ENCODE results near the gene NUDT8.
A peak's percentile ranks its signal among the peaks of the same experiment; 100 is the strongest.
"Not testable (repeated sequence)": the region's sequence is repeated elsewhere in the genome, so short reads cannot be mapped to it uniquely, and the experiment has no call there.

Gene NUDT8

DNA sequence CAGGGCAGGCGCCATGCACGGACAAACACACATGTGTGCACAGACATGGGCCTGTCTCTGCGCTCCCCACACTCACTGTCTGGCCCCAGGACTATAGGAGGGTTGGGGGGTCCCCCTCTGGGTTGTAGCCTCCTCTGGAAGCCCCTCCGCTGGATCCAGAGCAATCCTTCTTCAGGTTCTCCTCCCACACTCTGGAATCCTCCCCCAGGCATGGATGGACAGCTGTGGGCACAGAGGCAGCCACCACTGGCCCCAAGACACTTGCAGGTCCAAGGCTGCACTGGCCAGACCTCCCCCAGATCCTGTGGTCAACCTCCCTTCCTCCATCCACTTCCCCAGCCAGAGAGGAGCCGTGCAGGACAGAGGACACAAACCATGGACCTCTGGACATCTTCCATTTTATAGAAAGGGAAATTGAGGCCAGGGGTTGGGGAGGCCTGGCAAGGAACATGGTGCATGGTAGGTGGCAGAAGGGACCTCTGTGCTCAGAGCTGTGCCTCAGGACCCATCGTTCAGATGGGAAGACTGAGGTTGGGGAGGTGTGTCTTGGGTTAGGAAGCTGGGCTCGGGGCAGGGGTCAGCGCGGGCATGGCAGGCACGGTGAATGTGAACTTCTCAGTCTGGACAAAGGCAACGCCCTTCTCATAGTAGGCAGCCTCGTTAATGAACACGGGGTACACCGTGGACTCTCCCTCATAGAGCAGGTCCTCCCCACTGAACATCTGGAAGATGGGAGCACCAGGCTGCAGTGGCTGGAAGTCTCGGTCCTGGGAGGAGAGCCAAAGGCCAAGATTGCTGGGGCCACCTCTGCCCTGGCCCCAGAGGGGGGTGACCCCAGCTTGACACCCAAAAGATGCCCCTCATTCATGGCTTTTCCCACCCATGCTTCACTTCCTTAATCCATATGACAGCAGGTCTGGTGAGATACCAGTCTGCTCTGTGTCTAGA is 12.7 kb upstream of the NUDT8 start:
- DNase-seq (ENCODE audit: low spot score), result no peak

DNA sequence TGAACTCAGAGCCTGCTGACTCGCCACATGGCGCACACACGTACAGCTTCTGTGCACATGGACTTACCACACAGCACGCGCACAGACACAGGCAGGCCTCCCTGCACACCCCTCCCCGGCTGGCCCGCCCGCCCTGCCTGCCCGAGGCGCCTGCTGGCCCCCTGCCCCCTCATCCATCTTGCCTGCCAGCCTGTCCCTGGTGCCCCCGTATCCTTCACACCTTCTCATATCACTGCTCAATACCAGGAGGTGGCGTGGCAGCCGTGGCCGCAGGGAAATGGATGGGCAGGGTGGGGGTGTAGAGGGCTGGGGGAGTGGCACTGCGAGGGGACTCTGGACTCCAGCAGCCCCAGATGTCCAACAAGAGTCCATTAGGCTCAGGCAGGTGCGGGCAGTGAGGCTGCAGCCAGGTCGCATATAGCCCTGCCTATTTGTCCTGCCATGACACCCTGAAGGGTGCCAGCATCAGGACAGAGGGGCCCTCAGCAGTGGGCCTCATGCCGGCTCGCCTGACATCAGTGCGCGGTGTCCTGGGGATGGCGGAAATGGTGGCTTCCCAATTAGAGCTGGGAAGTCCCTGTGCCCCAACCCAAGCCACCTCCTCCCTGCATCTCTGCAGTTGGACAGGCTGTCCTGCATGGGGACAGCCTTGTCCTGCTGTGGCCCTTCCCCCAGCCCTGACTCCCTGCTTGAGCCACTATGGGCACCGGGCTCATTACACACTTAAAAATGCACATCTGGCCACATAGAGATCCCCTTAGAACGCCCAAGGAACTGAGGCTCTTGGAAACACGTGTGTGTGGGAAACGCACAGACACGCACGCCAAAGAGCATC is 11.8 kb upstream of the NUDT8 start:
- DNase-seq (ENCODE audit: low spot score), result no peak

DNA sequence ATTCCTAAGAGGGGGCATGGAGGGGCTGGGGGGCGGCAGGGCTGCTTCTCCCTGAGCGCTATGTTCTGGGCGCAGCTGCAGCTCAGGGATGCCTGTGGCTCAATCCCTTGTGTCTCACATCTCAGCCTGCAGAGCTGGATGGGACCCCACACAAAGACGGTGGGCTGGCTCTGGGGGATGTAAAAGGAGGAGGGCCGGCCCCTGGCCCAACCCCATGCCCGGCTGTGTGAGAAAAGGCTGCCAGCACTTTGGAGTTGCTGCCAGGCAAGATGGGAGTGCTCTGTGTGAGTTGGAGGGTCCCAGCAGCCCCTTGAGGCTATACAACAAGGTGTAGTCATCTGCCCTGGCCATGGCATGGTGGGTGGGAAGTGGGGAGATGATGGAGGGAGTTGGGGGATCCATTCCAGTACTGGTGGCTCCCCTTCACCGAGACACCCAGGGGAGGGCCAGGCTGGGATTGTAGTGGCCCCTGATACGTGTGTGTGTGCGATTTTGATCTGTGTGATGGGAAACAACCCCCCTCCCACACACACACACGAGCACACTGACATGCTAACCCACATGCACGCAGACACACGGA is 11.1 kb upstream of the NUDT8 start:
- DNase-seq (ENCODE audit: low spot score), result no peak

DNA sequence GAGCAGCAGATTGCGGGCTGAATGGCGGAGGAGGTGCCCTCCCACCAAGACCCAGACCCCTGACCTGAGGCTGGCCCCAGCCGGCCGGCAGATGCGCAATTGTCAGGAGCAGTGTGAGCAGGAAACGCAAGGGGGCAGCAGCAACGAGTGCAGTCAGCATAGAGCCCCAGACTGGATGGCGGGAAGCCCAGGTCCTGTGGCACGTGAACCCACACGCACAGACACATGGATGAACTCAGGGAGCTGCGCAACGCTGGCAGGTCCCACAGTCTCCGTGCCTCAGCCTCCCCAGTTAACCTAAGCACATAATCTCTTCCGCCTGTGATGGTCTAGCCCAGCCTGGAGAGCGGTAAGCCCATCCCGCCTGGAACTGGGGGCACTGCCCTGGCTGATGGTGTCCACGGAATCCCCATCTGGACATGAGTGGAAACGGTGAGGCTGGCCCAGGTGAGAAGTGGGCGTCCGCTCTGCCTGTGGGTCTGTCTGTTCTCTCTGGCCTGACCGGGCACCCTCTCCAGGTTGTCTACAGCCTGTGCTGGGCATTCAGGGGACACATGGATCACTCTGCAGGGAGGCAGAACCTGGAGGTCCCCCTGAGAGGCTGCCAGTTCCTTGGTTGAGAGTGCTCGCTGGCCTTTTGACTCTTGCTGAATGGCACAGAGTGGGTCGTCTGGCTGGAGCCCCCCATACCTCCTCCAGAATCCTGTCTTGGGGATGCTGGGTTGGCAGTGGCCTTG is 10.5 kb upstream of the NUDT8 start:
- no peak for DNase-seq (ENCODE audit: low spot score)

DNA sequence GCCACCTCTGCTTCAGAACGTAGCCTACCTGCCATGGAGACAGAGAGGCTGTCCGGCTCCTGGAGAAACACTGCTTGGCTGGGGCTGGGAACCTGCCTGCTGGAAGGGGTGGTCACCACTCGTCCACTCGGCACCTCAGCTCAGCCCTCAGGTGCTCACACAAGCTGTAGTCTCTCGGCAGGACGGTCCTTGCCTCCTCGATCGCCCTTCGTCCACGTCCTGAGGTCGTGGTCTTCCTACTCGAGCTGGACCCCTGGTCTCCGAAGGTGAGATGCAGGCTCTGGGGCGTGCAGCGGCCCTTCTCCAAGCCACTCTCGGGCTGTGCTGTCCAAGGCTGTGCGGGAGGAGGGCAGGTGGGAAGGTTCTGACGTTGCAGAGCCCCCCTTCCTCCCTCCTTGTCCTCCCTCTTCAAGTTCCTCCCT is 9.7 kb upstream of the NUDT8 start, which contains the start of gene TBX10:
TSS of gene TBX10 (minus strand) at position 326 of the 422 bp plus-strand sequence. CDS start at position 35, 291 bp downstream.
- no peak for DNase-seq (ENCODE audit: low spot score)

DNA sequence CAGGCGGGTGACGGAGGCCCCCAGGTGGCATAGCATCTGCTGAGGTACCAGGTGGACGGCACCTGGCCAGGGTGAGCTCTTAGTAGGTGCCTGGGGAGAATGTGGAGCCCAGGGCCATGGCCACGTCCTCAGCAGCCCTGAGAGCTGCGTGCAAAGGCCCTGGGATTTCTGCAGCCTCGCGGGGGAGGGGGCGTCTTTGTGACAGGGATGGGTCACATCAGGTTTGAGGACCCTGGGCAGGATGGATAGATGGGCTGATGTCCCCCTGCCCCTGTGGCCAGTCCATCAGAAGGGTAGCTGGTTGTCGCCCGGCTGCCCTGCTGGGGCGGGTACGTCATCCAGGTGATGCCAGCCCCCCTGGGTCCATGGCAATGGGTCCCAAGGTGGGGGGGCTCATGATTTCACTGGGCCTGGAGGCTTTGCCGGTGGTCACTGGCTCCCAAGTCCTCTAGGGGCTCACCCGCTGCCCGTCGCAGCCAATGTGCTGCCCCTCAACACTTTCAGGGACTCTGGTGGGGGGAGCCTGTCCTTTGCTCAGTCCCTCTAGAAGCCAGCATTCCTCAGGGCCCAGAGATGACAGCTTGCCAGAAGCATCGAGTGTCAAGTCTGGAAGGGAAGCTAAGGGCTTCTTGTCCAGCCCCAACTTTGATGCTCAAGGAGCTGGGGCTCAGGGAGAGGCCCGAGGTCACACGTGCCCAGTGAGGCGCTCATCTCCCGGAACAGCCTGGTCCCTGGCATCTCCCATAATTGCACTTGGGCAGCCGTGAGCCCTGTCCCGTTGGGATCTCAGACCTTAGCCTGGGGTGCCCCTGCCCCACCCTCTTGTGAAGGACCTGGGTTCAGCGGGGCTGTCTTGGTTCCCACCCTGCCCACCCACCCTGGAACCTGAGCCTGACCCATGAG is 9.0 kb upstream of the NUDT8 start:
- DNase-seq (ENCODE audit: low spot score), result no peak

DNA sequence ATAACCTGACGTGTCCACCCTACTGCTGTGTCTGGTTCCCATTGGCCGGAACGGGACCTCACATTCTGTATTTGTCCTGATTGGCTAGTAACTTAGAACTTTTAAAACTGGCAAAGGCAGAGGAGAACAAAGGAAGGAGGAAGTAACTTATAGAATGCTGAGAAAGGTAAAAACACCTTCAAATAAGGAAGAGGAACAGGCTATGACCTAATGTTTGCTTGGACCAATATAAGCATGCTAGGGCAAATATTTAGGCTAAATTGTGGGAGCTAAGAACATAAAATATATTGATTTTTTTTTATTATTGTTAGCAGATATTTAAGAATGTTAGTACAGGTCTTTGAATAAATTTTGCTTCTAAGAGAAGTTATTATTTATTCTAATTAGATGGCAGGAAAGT is 7.7 kb upstream of the NUDT8 start:
- not testable (repeated sequence) for DNase-seq (ENCODE audit: low spot score)

DNA sequence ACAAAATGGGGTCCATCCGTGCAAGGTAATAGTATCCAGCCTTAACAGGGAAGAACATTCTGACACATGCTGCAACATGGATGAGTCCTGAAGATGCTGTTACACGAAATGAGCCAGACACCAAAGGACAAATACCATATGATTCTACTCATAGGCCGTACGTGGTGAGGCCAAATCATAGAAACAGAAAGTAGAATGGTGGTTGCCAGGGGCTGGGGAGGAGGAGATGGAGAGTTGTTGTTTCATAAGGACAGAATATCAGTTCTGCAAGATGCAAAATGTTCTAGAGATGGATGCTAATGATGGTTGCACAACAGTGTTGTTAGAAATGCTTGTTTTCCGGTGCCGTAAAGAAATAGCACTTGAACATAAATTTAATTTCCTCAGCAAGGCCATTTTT is 7.2 kb upstream of the NUDT8 start:
- no peak for DNase-seq (ENCODE audit: low spot score)

DNA sequence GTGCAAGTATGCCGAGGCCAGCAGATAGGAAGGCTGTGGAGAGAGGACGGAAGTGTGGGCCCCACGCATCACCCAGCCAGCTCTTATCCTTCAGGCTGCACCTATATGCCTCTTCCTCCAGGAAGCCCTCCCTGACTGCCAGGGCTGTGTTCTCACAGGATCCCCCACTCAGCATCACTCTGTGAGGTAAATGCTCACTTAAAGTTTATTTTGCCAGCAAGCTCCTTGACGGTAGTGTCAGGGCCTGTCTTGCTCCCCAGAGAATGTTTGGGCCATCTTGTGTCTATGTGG is 5.4 kb upstream of the NUDT8 start:
- no peak for DNase-seq (ENCODE audit: low spot score)

DNA sequence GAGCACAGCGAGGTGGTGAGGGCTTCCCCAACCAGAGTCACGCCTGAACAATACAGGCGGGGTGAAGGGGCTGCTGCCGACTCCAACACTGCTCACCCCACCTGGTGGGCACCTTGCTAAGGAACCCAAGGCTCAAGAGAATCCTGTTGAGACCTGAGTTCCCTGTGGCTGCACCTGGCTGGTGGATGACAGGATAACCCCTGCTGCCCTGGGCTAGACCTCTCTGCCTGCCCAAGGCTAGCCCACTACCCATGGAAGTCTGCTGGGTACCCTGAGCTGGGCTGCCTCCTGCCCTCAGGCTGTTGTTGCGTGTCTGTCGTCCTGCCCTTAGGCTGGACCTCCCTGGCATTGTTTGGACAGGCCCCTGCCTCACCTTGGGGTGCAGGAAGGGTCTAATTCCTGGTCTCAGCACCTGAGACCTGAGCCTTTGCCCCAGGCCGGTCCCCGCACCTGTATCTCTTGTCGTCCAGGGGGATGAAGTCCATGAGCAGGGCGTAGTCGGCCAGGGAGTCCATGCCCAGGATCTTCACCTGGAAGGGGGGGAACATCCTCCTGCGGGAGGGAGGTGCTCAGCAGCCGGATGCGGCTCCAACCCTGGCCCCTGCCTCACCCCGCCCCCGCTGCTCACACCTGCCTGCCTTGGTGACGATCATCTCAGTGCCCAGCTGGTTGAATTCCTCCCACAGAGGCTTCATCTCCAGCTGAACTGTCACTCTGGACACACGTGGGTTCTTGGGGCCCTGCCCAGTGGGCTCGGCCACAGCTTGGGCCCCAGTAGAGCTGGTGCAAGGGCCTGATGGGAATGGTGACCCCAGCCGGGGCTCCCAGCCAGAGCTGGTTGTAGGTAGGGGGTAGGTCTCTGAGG is 4.9 kb upstream of the NUDT8 start:
- no peak for DNase-seq (ENCODE audit: low spot score)

DNA sequence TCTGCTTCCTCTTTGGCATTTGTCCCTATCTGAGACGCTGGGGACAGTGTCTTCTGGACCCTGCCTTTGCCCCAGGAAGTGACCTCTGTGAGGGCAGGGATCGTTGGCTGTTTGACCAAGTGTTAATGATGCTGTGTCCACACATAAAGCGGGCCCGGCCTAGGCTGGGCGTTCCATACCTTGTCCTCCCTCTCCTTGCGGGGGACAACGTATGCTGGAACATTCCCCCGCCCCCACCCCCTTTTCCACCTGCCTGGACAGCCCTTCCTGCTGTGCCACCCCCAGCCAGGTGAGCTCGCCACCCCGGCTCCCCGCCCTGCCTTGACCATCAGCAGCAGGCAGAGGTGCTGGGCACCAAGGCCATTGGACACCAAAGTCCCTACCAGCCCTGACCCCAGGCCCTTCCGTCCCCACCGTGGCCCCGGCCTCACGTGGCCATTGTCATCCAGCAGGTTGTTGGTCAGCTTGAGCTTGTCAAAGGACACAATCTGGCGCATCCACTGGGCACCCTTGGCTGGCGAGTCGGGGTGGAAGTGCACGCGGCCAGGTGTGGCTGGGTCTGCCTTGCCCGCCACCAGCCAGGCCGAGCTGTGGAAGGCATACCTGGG is 4.1 kb upstream of the NUDT8 start:
- no peak for DNase-seq (ENCODE audit: low spot score)

DNA sequence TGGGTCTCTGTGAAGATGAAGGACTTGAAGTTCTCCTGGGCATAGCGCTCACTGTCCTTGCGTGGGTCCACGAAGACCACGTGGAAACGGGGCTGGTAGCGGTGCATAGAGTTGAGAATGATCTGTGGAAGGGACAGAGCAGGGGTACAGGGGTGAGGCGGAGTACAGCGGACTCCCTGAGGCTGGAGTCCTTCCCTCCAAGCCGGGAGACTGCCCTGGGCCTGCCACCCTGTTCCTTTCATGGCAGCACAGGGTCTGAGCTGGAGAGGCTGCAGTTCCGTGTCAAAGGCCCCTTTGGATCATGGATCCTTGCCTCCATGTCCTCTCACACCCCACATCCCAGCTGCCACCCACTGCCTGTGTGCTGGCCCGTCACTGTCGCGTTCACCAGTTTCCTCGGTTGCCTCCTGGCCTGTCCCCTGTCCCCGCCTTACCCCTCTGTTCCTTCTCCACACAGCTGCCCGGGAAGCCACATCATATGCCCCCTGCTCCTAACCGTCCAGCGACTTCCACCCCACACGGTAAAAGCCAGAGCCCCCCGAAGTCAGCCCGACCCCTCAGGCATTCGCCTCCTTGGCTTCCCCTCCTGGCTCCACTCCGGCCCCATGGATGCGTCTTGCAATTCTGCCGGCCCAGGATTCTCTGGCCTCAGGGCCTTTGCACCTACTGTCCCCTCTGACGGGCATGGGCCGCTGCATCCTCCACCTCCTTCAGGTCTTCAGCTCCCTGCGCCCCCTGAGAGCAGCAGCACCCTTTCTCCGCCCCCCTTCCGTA is 3.4 kb upstream of the NUDT8 start:
- DNase-seq (ENCODE audit: low spot score), result no peak

DNA sequence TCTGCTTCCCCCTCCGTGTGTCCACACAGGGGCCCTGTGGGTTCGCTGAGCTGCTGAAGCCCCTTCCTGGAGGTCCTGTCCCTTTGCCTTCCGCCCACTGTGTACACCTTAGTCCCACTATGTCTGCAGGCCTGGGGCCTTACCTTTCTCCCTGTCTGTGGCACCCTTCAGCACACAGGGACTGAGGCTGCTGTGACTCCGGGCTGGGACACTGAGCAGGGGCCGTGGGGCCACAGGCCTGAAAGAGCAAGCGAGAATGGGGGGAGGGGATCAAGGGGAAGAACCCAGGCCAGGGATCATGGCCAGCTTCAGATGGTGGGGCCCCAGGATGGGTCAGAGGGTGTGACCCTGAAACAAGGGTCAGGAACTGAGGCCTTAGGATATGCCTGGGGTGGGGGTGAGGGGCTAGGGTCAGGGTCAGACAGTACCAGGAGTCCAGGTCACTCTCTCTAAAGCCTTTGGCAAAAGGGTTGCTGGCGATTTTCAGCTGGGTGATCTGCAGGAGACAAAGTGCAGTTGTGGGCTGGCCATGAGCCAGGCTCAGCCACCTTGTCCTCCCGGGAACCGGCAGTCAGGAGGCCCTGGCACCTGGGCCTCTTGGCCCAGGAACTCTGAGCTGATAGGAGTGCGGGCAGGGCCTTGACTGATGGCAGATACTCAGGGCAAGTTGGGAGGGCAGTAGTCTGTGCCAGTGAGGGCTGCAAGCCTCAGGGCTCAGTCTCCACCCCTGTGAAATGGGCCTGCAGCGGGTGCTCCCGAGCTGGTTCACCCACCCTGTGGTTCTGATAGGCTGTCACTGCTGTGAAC is 2.6 kb upstream of the NUDT8 start:
- no peak for DNase-seq (ENCODE audit: low spot score)

DNA sequence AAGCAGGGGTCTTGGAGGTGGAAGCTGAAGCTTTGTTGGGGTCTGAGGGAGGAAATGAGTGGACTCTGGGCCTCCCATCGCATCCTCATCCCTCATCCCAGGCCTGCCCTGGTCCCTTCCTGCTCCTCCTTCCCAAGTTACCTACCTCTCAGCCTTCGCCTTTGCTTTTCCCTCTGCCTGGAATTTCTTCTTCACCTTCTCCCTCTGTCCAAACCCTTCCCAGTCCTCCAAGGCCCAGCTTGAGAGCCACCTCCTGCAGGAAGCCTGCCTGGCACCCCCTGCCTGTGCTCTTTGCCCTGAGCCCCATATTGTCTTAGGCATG is 2.1 kb upstream of the NUDT8 start:
- DNase-seq (ENCODE audit: low spot score), result no peak

DNA sequence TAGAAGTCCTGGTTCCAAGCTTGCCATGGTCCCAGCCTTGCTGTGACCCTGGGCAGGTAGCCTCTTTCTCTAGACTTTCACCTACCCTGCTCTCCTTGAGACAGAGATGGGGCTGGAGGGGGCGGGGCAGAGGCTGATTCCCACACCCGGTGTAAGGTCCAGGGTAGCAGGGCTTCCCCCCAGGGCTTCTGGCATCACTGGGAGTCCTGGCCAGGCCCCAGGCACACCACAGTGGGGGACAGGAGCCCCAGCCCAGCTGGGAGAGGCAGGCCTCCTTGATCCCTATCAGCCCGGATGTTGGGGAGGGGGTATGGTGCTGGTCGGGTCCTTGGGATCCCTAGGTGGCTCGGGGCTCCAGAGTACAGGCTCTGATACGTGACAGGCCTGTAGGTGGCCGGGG is 1.7 kb upstream of the NUDT8 start:
- no peak for DNase-seq (ENCODE audit: low spot score)

DNA sequence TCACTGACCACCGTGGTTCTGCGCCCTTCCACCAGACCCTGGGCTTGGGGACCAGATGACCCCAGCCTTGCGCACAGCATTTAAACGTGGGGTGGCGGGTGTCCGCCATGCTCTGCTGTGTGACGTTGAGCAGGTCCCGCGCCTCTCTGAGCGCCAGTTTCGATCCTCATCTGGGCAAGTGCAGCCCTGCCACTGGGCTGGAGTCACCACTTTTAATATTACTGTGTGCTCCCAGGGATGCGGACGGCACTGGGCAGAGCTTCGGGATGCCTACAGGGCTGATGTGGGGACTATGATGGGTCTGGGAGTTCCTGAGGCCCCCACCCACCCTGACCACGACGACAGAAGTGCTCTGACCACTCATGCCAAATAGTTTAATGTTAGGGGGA is 1.2 kb upstream of the NUDT8 start:
- DNase-seq (ENCODE audit: low spot score), result no peak

DNA sequence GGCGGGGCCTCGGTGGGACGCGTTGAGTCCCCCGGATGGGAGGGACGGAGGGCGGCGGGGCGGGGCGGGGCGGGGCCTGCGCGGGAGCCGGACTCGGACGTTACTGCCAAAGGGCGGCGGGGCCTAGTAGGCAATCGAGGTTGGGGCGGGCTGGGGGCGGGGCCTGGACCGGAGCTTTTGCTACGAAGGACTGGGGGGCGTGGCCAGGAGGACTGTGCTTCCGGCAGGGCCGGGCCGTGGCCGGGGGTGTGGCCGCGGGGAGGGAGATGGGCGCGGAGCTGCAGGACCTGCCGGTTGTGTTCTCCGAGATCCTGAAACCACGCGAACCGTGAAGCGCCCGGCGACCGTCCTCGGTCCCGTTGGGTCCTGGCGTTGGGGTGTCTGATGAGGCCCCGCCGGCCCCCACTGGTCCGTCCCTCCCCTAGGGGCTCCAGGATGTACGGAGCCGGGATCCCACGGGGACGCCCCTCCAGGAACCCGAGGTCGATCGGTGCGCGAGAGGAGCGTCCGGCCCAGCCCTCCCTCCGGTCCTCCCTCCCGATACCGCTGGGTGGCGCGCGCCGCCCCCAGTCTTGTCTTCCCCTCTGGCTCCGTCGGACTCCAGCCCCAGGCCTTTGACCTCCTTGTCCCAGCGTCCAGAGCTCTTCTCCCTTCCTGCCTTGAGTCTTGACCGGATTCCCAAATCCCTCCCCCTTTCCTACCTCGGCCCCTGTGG is 648 bp upstream of the NUDT8 start:
- DNase-seq (ENCODE audit: low spot score), result peak; percentile 95
